Subcutaneous abdominal adipose tissue (tissue), 5 donors: ENCODE results near the gene MFRP.
A peak's percentile ranks its signal among the peaks of the same experiment; 100 is the strongest.

ENCODE experiments used
- H3K27ac ChIP-seq: one replicate; pipeline ENCODE4 v1.7.0; 2013; ENCODE audit warnings: low read depth, mild to moderate bottlenecking, inconsistent platforms, low read length, moderate library complexity
- H3K27me3 ChIP-seq, 5 donors: one replicate each; pipeline ENCODE4 v1.7.0; 2013; ENCODE audit warnings: low read length in 5 of 5, inconsistent platforms in 1 of 5; ENCODE audit not compliant: control insufficient read depth in 5 of 5, insufficient read depth in 4 of 5
- H3K36me3 ChIP-seq, 5 donors: one replicate each; pipeline ENCODE4 v1.7.0; 2013; ENCODE audit warnings: low read length in 5 of 5; ENCODE audit not compliant: control insufficient read depth in 5 of 5, insufficient read depth in 5 of 5
- H3K4me1 ChIP-seq, 5 donors: one replicate each; pipeline ENCODE4 v1.7.0; 2013; ENCODE audit warnings: low read length in 5 of 5, mild to moderate bottlenecking in 3 of 5, moderate library complexity in 1 of 5; ENCODE audit not compliant: control insufficient read depth in 5 of 5, insufficient read depth in 5 of 5
- H3K4me3 ChIP-seq, 5 donors: one replicate each; pipeline ENCODE4 v1.7.0; 2013; ENCODE audit warnings: low read length in 5 of 5, low read depth in 1 of 5
- H3K9ac ChIP-seq, 5 donors: one replicate each; pipeline ENCODE4 v1.7.0; 2013; ENCODE audit warnings: low read length in 5 of 5, mild to moderate bottlenecking in 4 of 5, moderate library complexity in 3 of 5
- H3K9me3 ChIP-seq, 5 donors: one replicate each; pipeline ENCODE4 v1.7.0; 2013; ENCODE audit warnings: low read length in 5 of 5; ENCODE audit not compliant: control insufficient read depth in 5 of 5
- donor health status: healthy.
- donor health status: healthy.
- donor health status: healthy.
- donor health status: healthy.
- donor health status: healthy.

The MFRP gene

DNA sequence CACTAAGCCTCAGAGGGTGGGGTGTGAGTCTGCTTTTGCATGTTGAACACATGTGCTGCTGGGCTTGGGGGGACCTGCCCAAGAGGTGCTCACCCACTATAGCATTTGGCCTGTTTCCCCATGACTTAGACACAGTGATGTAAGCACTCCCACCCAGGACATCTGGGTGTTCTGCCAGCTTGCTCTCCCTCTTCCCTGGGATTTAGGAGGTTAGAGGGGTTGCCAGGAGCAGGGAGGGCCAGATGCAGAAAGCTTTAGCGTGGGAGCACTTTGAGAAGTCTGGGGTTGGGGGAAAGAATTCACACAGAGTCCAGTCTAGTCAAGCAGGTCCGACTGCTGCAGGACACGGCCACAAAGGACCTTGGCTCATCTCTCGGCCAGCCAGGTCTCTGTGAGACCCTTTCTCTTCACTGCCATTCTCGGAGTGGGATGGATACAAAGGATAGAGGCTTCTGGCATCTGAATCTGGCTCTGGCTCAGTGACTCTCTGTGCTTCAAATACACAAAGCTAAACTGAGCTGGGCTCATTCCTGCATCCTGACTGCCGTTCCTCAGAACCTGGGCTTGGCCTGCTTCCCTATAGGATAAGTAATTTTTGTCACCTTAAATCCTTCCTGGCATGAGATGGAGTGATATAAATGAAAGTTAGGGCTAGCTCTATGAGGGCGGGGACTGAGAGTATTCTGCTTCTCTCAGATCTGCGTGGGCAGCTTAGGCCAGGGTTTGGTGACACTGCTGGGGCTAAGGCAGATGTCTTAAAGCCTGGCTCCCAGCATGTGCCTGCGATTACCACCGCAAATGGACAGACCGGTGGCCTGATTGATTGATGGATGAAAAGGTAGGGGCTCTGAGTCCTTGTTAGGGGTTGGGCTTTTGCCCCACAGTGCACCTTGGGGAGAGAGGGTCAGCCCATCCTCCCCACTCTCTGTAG, 20.4 kb upstream of the MFRP start:
- no peak overlapping the region for H3K9ac ChIP-seq
- no peak overlapping the region for H3K27ac ChIP-seq
- H3K4me3 ChIP-seq, result no peak overlapping the region
- H3K9me3 ChIP-seq, result no peaks in the 10 kb centered on the region
- no peaks in the 10 kb centered on the region for H3K36me3 ChIP-seq
- peaks cover 10 to 29% (median 24%) of the 10 kb centered on the region in 5 donors for H3K27me3 ChIP-seq
- H3K4me1 ChIP-seq, result peaks cover 9 to 64% (median 41%) of the 10 kb centered on the region in 5 donors

DNA sequence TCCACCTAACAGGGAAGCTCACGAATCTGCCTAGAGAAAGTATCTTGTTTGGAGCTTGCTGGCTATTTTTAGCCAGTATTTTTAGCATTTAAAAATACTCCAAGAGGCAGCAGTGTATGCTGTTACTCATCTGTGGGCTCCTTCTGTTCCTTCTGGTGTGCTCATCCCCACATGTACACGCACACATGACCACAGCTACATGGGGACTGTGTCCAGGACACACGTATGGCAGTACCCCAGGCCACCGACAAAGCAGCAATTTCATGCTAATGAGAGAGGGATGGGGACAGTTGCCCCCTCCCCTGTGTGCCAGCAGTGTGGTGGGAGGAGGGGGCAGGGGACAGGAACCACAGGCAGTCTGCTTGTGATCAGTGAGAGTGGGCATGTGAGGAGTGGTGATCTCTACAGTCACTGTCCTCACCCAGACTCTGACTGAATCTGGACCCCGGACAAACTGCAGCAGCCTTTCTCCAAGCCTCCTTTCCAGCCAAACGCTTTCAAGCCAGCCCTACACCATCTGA, 18.6 kb upstream of the MFRP start:
- H3K4me3 ChIP-seq, result no peak overlapping the region
- H3K36me3 ChIP-seq, result no peaks in the 10 kb centered on the region
- no peak overlapping the region for H3K27ac ChIP-seq
- no peaks in the 10 kb centered on the region for H3K9me3 ChIP-seq
- peaks cover 10 to 29% (median 24%) of the 10 kb centered on the region in 5 donors for H3K27me3 ChIP-seq
- peaks cover 7 to 57% (median 29%) of the 10 kb centered on the region in 5 donors for H3K4me1 ChIP-seq
- H3K9ac ChIP-seq, result no peak overlapping the region

DNA sequence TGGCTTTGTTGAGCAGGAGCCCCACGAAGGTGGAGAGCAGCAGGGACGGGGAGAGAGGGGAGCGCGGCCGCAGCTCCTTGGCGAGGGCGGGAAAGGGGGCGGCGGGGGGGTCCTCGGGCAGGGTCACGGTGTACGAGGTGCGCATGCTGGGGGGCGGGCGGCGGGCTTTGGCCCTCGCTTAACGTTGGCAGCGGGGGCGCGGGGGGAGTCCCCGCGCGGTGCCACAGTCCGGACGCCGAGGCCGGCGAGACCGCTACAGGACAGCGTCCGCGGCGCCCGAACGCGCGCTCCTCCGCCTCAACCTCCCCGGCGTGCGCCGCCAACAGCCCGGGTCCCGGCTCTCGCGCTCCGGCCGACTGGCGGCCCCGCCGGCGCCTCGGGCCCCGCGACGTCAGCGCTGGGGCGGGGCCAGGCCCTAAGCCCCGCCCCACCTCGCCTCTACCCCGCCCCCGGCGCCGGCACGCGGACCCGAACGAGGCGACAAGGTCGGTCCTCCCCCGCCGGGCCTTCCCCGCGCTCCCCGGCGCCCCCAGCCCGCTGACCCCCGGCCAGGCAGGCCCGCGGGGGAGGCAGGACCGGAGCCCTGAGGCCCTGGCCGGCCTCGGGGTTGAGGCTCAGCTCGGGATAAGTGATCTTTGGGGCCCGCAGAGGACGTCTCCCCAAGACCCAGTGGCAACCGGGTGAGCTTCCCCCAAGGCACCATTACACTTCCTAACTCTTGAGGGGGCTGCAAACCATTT, 17.5 kb upstream of the MFRP start:
- Histone ChIP-seq H3K4me1 (peaks cover 7 to 56% (median 32%) of the 10 kb centered on the region in 5 donors), H3K27me3 (peaks cover 10 to 29% (median 24%) of the 10 kb centered on the region in 5 donors), H3K36me3 (no peaks in the 10 kb centered on the region), H3K9me3 (no peaks in the 10 kb centered on the region), H3K4me3 (peak overlapping the region in 2 of 5 donors; percentile 37 to 48), H3K9ac (no peak overlapping the region), H3K27ac (no peak overlapping the region)

DNA sequence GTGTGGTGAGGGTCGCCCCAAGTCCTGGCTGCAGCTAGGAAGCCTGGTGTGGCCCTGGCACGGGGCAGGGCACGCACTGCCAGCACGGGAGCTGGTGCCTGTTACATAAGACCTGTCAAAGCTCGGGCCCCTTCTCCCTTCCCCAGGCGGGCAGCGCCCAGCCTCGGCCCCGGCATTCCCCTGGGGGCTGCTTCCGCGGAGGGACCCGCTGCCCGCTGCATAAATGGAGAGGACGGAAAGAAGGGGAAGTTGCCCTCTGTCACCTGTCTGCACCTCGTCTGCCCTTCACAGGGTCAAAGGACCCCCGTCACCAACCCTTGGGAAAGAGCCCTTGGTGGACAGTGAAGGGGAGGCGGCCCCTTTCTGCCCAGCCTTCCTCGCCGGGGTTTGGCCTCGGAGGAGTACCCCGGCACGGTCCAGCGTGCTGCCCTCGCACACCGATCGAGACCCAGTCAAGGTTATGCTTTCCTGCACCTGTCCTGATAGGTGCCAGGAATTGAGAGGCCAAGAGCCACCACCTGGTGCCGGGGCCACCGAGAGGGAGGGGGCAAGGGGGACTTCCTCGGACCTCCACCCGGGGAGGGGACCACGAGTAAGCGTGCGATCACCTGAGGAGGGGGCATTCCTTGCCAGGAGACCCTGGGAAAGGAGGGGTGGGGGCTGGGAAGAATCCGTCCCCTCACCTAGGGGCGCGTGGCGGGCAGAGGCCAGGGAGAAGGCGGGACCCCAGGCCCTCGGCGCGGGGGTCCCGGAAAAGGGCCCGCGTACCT, 16.8 kb upstream of the MFRP start:
- H3K27ac ChIP-seq, result no peak overlapping the region
- H3K9ac ChIP-seq, result no peak overlapping the region
- no peaks in the 10 kb centered on the region for H3K9me3 ChIP-seq
- peak overlapping the region in 2 of 5 donors; percentile 33 to 48 for H3K4me3 ChIP-seq
- H3K36me3 ChIP-seq, result no peaks in the 10 kb centered on the region
- peaks cover 10 to 29% (median 24%) of the 10 kb centered on the region in 5 donors for H3K27me3 ChIP-seq
- peaks cover 6 to 48% (median 24%) of the 10 kb centered on the region in 5 donors for H3K4me1 ChIP-seq

DNA sequence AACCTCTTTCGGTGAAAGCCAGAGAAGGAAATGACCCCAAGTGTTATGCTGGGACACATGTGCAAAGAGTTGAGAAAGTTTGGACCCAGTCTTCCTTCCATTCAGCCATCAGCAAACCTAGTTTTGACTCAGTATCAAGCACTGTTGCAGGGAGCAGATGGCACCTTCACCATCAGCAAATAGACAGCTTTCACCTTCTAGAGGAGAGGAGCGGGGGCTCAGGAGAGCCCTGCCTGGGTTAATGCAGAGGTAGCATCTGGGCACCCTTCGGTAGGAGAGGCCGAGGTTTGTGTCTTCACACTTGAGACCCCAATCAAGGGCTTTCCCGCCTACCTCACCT, 16.2 kb upstream of the MFRP start:
- H3K9me3 ChIP-seq, result no peaks in the 10 kb centered on the region
- H3K4me3 ChIP-seq, result no peak overlapping the region
- H3K4me1 ChIP-seq, result peaks cover 4 to 42% (median 19%) of the 10 kb centered on the region in 5 donors
- H3K27me3 ChIP-seq, result peaks cover 10 to 25% (median 22%) of the 10 kb centered on the region in 5 donors
- no peak overlapping the region for H3K9ac ChIP-seq
- H3K27ac ChIP-seq, result no peak overlapping the region
- no peaks in the 10 kb centered on the region for H3K36me3 ChIP-seq

DNA sequence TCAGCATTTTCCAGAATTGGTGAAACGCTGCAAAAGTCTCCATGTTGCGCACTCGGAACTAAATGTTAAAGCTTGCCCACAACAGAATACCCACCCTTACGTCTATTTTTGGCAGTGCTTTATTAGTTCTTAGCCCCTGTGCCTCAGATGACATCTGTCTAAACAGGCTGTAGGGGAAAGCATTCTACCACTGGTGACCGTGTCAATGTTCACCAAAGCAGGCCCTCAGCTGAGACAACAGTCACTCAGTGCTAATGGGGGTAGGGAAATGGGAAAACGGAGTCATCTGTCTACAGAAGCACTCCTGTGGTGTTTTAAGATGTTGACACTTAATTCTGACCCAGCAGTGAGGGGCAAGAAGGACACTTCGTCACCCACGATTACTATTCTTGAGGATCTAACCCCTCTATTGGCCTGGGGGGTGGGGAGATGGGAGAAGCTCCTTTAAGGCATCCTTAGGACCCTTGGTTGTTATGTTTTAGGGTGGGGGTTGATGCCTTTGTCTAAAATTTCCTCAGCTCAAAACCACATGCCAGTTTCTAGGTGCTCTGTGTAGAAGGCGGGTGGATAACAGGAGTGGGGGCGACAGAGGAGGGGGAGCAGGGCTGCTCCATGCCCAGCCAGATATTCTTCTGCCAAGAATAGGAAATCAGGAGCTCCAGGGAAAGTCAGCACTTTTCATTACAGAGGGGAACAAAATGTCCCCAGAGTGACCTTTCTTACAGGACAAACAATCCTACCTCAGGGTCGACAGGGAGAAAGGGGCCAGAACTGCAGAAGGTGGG, 15.6 kb upstream of the MFRP start:
- Histone ChIP-seq H3K4me3 (no peak overlapping the region), H3K36me3 (no peaks in the 10 kb centered on the region), H3K27me3 (peaks cover 10 to 21% (median 20%) of the 10 kb centered on the region in 5 donors), H3K9me3 (no peaks in the 10 kb centered on the region), H3K27ac (no peak overlapping the region), H3K4me1 (peaks cover 4 to 41% (median 14%) of the 10 kb centered on the region in 5 donors), H3K9ac (peak overlapping the region in 1 of 5 donors; percentile 7)

DNA sequence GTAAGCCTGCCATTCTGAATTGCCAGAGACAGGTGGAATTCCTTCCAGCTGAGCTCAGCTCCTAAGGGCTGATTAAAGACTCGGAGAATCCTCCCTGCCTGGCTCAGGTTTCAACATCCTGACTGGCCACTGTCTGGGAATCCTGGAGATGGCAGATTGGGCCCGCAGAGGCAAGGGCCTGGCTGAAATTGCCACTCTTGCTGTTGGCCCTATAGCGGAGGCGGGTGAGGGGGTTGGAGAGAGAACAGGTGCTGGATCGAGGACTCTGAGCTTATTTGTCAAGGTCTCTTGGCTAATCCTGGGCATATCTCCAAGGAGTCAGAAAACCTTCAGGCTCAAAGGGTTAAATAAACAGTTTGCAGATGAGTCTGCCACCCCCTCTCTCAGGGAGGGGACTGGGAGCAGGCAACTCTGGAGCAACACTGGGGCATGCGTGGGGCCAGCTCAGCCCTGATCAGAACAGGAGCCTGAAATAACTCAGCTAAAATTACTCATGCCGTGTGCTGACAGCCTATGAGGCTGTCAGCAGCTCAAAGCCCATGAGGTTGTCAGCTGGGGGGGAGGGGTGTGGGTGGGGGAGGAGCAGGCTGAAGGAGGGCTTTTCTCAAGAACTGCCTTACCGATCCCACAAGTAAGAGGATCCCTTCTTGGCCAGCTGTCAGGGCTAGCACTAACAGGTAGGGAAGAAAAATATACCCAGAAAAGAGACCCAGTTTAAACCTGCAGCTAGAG, 14.7 kb upstream of the MFRP start:
- Histone ChIP-seq H3K27ac (peak overlapping the region; percentile 50), H3K9ac (no peak overlapping the region), H3K4me1 (peaks cover 1 to 48% (median 18%) of the 10 kb centered on the region in 5 donors), H3K36me3 (no peaks in the 10 kb centered on the region), H3K27me3 (peaks cover 10 to 17% (median 15%) of the 10 kb centered on the region in 5 donors), H3K9me3 (no peaks in the 10 kb centered on the region), H3K4me3 (no peak overlapping the region)

DNA sequence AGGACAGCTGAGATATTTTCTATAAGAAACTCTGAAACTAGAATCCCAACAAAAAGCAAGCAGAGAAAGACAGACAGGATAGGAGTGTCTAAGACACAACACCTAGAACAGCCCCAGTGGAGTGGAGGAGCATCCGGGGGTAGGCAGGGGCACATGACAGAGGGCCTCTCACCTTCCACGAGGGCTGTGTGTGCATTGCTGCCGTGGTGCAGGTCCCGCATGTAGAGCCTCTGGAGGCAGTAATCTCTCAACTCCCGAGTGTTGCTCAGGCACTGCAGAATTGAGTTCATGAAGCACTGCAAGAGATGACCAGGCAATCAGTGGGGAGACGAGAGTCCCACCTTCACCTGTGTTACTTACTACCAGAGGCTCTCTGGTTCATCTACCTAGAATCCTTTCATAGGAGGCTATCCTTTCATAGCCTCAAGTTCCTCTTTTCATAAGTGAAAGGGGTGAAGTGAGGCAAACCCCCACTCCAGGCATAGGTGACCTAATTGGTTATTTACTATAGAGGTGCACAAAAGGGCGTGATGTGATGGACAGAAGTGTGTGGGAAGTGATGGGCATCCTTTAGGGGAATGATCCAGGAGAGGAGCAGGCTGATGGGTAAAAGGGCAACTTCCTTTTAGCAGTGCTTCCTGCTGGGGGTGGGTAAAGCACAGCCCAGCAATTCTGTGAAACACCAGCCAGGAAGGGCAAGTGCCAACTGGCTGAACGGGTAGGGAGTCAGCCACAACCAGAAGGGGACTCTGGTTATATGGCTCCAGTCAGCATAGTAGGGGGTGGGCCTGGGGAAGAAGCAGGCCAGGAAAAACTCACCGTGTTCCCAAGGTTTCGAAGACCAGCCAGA, 13.1 kb upstream of the MFRP start:
- Histone ChIP-seq H3K9ac (no peak overlapping the region), H3K4me1 (peaks cover 1 to 46% (median 18%) of the 10 kb centered on the region in 5 donors), H3K4me3 (no peak overlapping the region), H3K9me3 (no peaks in the 10 kb centered on the region), H3K36me3 (no peaks in the 10 kb centered on the region), H3K27ac (no peak overlapping the region), H3K27me3 (peaks cover 2 to 7% (median 4%) of the 10 kb centered on the region in 5 donors)
